ENCODE results near the gene APEH. TPM values are rescaled to one million over a fixed set of nuclear protein-coding genes. Genes with fewer than 3 reads are reported as not detected.

Gene APEH
- total and polyA plus RNA-seq, 2 of the 13 experiments (the other 11 are each of a cell fraction or from before 2014, with no cell fraction given), result 116 to 130 TPM

DNA sequence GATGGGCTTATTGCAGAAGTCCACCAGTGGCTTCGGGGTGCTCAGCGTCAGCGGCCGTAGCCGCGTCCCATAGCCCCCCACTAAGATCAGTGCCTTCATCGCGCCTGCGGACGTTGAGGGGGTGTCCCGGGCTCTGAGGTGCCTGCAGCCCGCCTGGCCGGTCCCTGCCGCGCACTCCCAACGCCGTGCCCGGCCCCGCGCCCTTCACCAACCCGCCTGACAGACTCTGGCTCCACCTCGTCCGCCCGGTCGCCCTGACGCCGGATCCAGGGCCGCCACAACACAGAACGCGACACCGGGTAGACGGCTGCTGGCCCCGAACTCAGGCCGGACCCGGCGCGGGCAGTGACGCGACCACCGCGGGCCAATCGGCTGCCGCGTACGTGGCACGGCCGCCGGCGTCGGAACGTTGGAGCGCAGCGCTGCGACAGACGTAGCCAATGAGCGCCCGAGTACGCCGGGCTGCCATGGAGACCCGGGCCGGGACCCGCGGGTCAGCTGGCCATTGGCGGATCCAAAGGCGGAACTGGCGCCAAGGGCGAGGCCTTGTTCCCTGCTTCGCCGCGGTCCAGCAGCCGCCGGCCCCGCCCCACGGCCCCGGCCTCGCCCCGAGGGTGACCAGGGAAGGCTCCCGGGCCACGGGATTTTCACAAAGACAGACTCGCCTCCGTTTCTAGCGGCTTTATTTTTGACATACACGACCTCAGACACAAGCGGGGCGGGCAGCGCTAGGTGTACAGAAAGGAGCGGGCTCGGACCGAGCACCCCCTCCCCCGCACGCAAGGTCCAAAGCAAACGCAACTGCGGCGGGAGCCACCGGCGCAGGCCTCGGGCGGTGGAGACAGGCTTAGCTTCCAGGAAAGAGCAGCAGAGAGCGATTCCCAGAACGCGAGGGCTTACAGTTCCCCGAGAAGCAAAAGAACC is 49.7 kb downstream of the APEH start, which contains the start of gene GMPPB (continued):
- TF ChIP-seq ZNF569 (CRISPR knock-in tag; IDR thresholded peaks at IDR 0.05; ENCODE audit: borderline replicate concordance) (0 out of 2 replicates have a peak, but pooled peaks have one; percentile 77), THAP9 (CRISPR knock-in tag; IDR thresholded peaks at IDR 0.05; ENCODE audit: borderline replicate concordance) (peak; percentile 72; the same call in 1 of the 2 replicates), REST (IDR thresholded peaks at IDR 0.05; ENCODE audit: borderline replicate concordance in 1 of 2, low read depth in 1 of 2, low read length in 2 of 2) (no peak), SNAPC2 (CRISPR knock-in tag; IDR thresholded peaks at IDR 0.05) (no peak), PRDM10 (CRISPR knock-in tag; IDR thresholded peaks at IDR 0.05; ENCODE audit: low read depth) (no peak; the same call in 1 of the 2 replicates), ZNF552 (CRISPR knock-in tag; IDR thresholded peaks at IDR 0.05; ENCODE audit: borderline replicate concordance) (peak; percentile 71; the same call in 1 of the 2 replicates), MZF1 (CRISPR knock-in tag; IDR thresholded peaks at IDR 0.05; ENCODE audit: borderline replicate concordance) (no peak), ZSCAN12 (CRISPR knock-in tag; IDR thresholded peaks at IDR 0.05) (no peak), KAT8 (CRISPR knock-in tag; IDR thresholded peaks at IDR 0.05) (peak; percentile 88), ZBTB42 (CRISPR knock-in tag; IDR thresholded peaks at IDR 0.05) (0 out of 2 replicates have a peak, but pooled peaks have one; percentile 50), IRF2 (CRISPR knock-in tag; IDR thresholded peaks at IDR 0.05) (peak; percentile 64; the same call in 1 of the 2 replicates), ZNF224 (CRISPR knock-in tag; IDR thresholded peaks at IDR 0.05) (0 out of 2 replicates have a peak, but pooled peaks have one; percentile 85)
- TF ChIP-seq, protein P1, sequence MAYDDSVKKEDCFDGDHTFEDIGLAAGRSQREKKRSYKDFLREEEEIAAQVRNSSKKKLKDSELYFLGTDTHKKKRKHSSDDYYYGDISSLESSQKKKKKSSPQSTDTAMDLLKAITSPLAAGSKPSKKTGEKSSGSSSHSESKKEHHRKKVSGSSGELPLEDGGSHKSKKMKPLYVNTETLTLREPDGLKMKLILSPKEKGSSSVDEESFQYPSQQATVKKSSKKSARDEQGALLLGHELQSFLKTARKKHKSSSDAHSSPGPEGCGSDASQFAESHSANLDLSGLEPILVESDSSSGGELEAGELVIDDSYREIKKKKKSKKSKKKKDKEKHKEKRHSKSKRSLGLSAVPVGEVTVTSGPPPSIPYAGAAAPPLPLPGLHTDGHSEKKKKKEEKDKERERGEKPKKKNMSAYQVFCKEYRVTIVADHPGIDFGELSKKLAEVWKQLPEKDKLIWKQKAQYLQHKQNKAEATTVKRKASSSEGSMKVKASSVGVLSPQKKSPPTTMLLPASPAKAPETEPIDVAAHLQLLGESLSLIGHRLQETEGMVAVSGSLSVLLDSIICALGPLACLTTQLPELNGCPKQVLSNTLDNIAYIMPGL (CRISPR knock-in tag; IDR thresholded peaks at IDR 0.05; ENCODE audit: borderline replicate concordance in 1 of 2, low read depth in 1 of 2), result peak; percentile 63 to 75
